Aorta (tissue), 5 donors: Measurements from ENCODE around the gene ATOSA. TPM values are rescaled to one million over a fixed set of nuclear protein-coding genes. Genes with fewer than 3 reads are reported as not detected.

Source experiments
- ATAC-seq: fragments of 200-7000 bp; cut with Tn5 transposase; one replicate; pipeline ENCODE4 v1.9.1; 2022; ENCODE audit warnings: moderate library complexity; ENCODE audit not compliant: low FRiP score
- DNase-seq, 2 donors: peaks; one replicate each; pipeline ENCODE4 v3.0.0-alpha.2; 2020
- H3K27ac ChIP-seq, 2 donors: one replicate each; pipeline ENCODE4 v1.5.1; 2013; ENCODE audit warnings: low read length in 2 of 2, mild to moderate bottlenecking in 2 of 2, moderate library complexity in 2 of 2, control low read depth in 1 of 2, inconsistent platforms in 1 of 2, low read depth in 1 of 2
- H3K27me3 ChIP-seq, 2 donors: one replicate each; pipeline ENCODE4 v1.6.1; 2013; ENCODE audit warnings: control low read depth in 1 of 2, low read length in 1 of 2, mild to moderate bottlenecking in 1 of 2, moderate library complexity in 1 of 2; ENCODE audit not compliant: insufficient read depth in 2 of 2, control insufficient read depth in 1 of 2
- H3K36me3 ChIP-seq, 2 donors: one replicate each; pipeline ENCODE4 v1.6.1; 2013; ENCODE audit warnings: control low read depth in 1 of 2, low read length in 1 of 2, mild to moderate bottlenecking in 1 of 2; ENCODE audit not compliant: insufficient read depth in 2 of 2, control insufficient read depth in 1 of 2
- H3K4me1 ChIP-seq, 2 donors: one replicate each; pipeline ENCODE4 v1.6.1; 2013; ENCODE audit warnings: low read length in 2 of 2, control low read depth in 1 of 2, mild to moderate bottlenecking in 1 of 2, moderate library complexity in 1 of 2; ENCODE audit not compliant: insufficient read depth in 2 of 2, control insufficient read depth in 1 of 2
- H3K4me3 ChIP-seq, 2 donors: one replicate each; pipeline ENCODE4 v1.5.1; 2013; ENCODE audit warnings: low read length in 2 of 2, control low read depth in 1 of 2, mild to moderate bottlenecking in 1 of 2
- H3K9me3 ChIP-seq: one replicate; pipeline ENCODE4 v1.6.1; 2013; ENCODE audit warnings: mild to moderate bottlenecking, low read length; ENCODE audit not compliant: control insufficient read depth
- WGBS, 2 donors: extraction: QIAGEN DNeasy Blood & Tissue Kit; methylation state at CpG; one replicate each; pipeline ENCODE4 v1.1.7; 2013; 5-methylcytosine and 5-hydroxymethylcytosine counted together
- intact Hi-C, 2 donors: fragments of 100-400 bp; cut with DNase I; formaldehyde crosslinking; loops; one replicate each; pipeline versions ENCODE4 v1.14.2 to v1.15.0; 2022
- polyA plus RNA-seq, 2 donors: library from polyadenylated mRNA; stranded (reverse); fragments of 200-250 nt; gene quantifications; one replicate each; pipeline ENCODE4 v1.2.3, GENCODE V29; 2013
- total RNA-seq, 2 donors: library from RNA; stranded (reverse); fragmentation: NEBNext Ultra II Directional; extraction: Animal tissue kit (Norgen Biotek cat#: 25700); gene quantifications; one replicate each; pipeline ENCODE4 v1.2.1, GENCODE V29; 2021
- donor health status: healthy with polysubstance abuse.
- donor health status: Bipolar disorder and iron deficiency.
- donor health status: DM: no; HTN: no; CAD: no.
- donor health status: DM: no; HTN: no; CAD: no.
- donor health status: DM: yes; HTN: yes; CAD: no.

Gene ATOSA
- total and polyA plus RNA-seq, 4 donors = 19.3 to 48.0 (median 40.3) TPM

DNA sequence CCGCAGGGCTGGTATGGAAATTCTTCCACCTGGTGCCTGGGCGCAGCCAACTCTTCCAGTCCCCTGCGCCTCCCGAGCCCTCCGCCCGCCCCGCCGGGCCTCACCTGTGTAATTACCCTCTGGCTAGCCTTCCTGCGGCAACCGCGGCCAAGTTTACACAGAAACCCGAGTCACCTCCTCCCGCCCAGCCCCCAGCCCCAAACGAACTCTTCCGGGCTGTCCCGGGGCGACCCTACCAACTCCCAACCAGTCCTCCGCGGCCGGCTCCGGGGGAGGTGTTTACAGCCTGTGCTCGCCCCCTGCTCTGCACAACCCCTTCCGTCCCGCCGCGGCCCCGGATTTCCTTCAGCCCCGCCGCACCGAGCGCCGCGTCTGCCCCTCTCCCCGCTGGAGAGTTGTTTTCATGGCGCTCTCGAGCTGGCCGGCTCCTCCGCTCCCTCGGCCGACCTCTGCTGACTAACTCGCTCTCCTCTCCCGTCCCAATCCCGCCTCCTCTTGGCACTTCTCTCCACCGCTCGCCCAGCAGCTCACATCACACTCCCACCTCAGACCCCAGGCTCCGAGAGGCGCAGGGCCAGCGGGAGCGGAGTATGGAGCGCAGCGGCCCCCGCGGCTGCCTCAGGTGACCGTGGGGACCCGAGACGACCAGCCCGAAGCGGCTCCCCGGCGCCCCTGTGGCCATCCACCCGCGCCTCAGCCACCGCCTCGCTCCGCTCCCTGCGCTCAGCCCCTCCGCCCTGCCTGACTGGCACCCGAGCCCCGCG, 538 bp downstream of the ATOSA start:
- Histone ChIP-seq H3K4me3 (peak overlapping the region; percentile 35 to 74), H3K9me3 (no peaks in the 10 kb centered on the region), H3K36me3 (no peaks in the 10 kb centered on the region), H3K27ac (peak overlapping the region; percentile 62 to 71), H3K27me3 (no peaks in the 10 kb centered on the region), H3K4me1 (no peaks in the 10 kb centered on the region)
- intact Hi-C loops = loop anchor here in 1 of 2 donors (2.0 to 5.0 kb wide), 2 partner anchors 20 to 111 kb away; partner anchors contain the start of gene ARPP19
- DNase-seq = peak; percentile 81 to 90
- 0 to 1% methylated on average over 51 to 70 of the region's 70 CpGs for WGBS, 2 donors
- ATAC-seq = peak; percentile 90

DNA sequence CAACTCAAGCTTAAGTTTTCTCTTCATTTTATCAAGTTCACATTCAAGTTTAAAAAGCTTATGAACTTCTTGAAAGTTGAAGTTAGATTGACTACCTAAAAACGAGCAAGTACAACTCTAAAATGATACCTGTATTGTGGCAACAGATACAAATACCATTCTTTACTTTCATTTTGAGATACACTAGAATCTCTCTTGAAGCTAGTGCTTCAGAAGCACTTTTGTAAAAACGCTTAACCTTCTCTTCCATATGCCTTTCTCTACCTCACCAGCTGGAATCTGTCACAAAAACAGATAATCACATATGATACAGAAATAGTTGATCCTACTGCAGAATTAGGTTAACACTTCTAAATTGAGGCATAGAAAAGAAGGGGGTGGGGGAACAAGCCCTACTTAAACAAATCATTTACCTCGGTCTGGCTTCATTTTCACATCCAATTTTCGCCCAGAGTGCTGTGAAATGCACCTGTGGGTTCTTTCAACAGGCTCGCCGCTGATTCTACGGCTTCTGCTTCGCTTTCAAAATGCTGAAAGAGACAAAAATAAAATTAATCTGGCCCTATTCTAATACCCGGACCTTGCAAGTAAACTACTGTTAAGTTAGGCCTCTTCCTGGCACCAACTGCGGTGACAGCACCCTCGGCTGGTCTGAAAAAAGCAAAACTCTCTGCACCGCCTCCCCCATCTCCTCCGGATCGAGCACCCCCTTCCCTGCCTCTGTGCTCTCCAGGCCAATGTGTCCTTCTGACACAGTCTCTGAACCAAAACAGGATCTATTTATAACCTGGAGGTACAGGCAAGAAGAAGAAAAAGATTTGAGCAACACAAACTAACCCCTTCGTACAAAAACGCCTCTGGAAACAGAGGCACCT, 1.4 kb downstream of the ATOSA start:
- Histone ChIP-seq H3K27ac (peak overlapping the region; percentile 62 to 85), H3K4me3 (peak overlapping the region; percentile 35 to 74), H3K27me3 (no peaks in the 10 kb centered on the region), H3K9me3 (no peaks in the 10 kb centered on the region), H3K4me1 (no peaks in the 10 kb centered on the region), H3K36me3 (no peaks in the 10 kb centered on the region)
- DNase-seq = peak; percentile 80 to 81
- 2% methylated on average over 16 of the region's 16 CpGs for WGBS, 2 donors
- intact Hi-C loops = loop anchor here in 1 of 2 donors (2.0 to 5.0 kb wide), 2 partner anchors 19 to 111 kb away; partner anchors contain the start of gene ARPP19
- ATAC-seq = peak; percentile 86

DNA sequence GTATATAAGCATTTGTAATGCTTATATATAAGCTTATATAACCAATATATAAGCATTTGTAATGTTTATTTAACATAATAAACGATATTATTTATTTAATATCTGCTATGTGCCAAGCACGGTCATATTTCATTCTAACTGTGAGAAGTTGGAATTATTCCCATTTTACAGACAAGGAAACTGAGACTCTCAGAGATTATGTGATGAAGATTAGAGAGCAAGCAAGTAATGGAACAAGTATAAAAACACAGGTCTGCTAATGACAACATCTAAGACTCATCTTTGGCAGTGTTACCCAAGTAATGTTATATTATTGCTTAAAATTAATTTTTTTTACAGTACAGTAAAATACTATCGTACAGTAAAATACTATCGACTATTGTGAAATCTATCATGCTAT, 4.4 kb downstream of the ATOSA start:
- WGBS, 2 donors = 64 to 70% methylated on average over 4 of the region's 4 CpGs
- DNase-seq (no peak), ATAC-seq (no peak)
- Histone ChIP-seq H3K4me1 (no peaks in the 10 kb centered on the region), H3K4me3 (no peak overlapping the region), H3K36me3 (peaks cover 0 to 2% of the 10 kb centered on the region in 2 donors), H3K27me3 (no peaks in the 10 kb centered on the region), H3K9me3 (no peaks in the 10 kb centered on the region), H3K27ac (no peak overlapping the region)
- intact Hi-C loops = loop anchor here in 1 of 2 donors (5.0 kb wide), 1 partner anchor 108 kb away; the partner anchor contains the start of gene ARPP19

DNA sequence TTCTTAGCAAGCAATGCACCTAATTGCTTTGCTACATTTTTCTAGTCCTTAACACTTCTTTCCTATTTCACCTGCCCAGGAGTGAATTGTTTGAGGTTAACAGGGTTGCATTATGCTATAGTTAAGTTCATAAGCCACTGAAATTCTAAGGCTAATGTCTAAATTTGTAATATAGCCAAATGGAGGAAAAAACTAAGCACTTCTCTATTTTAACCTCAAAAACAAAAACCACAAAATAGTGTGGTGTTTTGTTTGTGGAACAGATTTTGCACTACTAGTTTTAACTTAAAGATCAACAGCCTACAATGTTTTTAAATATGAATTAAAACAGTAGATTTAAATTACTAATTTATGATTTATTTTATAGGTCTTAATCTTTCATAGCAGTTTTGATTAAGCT, 5.5 kb downstream of the ATOSA start:
- no peak overlapping the region for H3K4me3 ChIP-seq
- no peaks in the 10 kb centered on the region for H3K9me3 ChIP-seq
- intact Hi-C loops = no loop called here
- no peaks in the 10 kb centered on the region for H3K4me1 ChIP-seq
- H3K27me3 ChIP-seq = no peaks in the 10 kb centered on the region
- no peak overlapping the region for H3K27ac ChIP-seq
- ATAC-seq (no peak), DNase-seq (no peak)
- peaks cover 0 to 2% of the 10 kb centered on the region in 2 donors for H3K36me3 ChIP-seq

DNA sequence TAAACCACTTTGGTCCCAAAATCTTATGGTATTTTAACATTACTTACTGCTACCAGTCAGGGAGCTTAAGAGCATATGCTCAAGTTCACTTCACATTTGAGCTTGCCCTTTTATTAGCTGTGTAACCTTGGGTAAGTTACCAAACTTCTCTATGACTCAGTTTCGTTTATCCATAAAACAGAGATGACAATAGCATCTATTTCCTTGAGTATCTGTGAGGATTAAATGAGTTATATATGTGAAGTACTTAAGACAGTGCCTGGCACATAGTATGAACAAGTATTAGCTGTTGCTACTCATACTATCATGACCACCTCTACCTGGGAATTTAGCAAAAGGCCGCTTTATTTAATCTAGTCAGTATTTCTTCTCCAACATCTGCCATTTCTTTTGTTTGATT, 5.9 kb downstream of the ATOSA start:
- no peak overlapping the region for H3K27ac ChIP-seq
- intact Hi-C loops = no loop called here
- DNase-seq (no peak), ATAC-seq (no peak)
- no peaks in the 10 kb centered on the region for H3K27me3 ChIP-seq
- 85 to 88% methylated on average over 2 of the region's 2 CpGs for WGBS, 2 donors
- no peak overlapping the region for H3K4me3 ChIP-seq
- H3K4me1 ChIP-seq = no peaks in the 10 kb centered on the region
- H3K36me3 ChIP-seq = peaks cover 0 to 2% of the 10 kb centered on the region in 2 donors
- H3K9me3 ChIP-seq = no peaks in the 10 kb centered on the region

DNA sequence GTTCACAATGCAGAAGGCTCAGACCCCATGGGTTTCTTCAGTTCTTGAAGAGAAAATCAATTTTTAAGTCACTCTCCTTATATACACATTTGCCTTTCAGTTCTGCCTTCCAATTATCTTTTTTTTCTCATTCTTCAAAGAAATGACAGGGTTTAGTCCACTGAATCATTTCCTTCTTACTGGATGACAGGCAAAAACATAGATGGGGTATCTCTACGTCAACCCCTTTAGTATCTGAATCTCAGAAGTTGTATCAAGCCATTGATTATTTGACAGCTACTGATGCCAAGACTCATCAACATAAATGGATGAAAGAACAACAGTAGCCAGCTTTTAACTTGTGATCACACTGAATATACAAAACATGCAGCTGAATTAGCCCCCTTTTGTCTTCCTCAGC, 6.5 kb downstream of the ATOSA start:
- Histone ChIP-seq H3K27me3 (no peaks in the 10 kb centered on the region), H3K27ac (no peak overlapping the region), H3K36me3 (peaks cover 0 to 2% of the 10 kb centered on the region in 2 donors), H3K4me1 (no peaks in the 10 kb centered on the region), H3K9me3 (no peaks in the 10 kb centered on the region), H3K4me3 (no peak overlapping the region)
- WGBS, 2 donors = 92 to 95% methylated on average over 1 of the region's 1 CpG
- ATAC-seq (no peak), DNase-seq (no peak)
- intact Hi-C loops = no loop called here

DNA sequence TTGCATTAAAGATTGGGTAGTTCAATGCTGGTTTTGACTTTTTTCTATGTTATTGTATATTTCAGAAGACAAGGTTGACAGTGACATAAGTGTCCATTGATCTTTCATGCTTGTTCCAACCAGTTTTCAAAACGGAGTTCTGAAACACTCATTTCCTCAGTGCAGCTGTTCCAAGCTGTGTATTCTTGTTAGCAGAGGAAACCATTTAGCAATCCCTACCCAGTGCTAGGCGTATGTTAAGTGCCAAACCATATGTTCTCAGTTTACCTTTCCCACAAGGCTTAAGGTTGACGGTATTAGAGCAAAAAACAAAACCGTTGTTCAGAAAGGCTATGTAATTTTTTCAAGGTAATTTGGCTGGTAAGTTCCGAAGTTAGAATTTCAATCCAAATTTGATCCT, 9.1 kb downstream of the ATOSA start:
- DNase-seq (no peak), ATAC-seq (no peak)
- Histone ChIP-seq H3K9me3 (no peaks in the 10 kb centered on the region), H3K36me3 (peaks cover 0 to 2% of the 10 kb centered on the region in 2 donors), H3K27me3 (no peaks in the 10 kb centered on the region), H3K27ac (no peak overlapping the region), H3K4me1 (no peaks in the 10 kb centered on the region), H3K4me3 (no peak overlapping the region)
- 75 to 77% methylated on average over 5 of the region's 5 CpGs for WGBS, 2 donors
- intact Hi-C loops = no loop called here

DNA sequence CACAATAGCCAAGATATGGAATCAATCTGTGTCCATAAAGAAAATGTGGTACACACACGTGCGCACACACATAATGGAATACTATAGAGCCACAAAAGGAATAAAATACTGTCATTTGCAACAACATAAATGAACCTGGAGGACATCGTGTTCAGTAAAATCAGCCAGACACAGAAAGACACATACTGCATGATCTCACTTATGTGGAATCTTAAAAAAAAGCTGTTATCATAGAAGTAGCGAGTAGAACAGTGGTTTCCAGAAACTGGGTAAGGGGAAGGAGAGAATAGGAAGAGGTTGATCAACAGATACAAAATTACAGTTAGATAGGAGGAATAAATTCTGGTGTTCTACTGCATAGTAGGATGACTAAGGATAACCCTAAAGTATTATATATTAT, 11.1 kb downstream of the ATOSA start:
- intact Hi-C loops = no loop called here
- H3K36me3 ChIP-seq = peaks cover 0 to 4% of the 10 kb centered on the region in 2 donors
- H3K9me3 ChIP-seq = no peaks in the 10 kb centered on the region
- H3K4me3 ChIP-seq = no peak overlapping the region
- no peak for DNase-seq
- no peaks in the 10 kb centered on the region for H3K27me3 ChIP-seq
- no peak overlapping the region for H3K27ac ChIP-seq
- ATAC-seq = no peak
- H3K4me1 ChIP-seq = peaks cover 0 to 1% of the 10 kb centered on the region in 2 donors
- 52 to 54% methylated on average over 4 of the region's 4 CpGs for WGBS, 2 donors
